ENCODE measurements around the gene SMARCC2. TPM values are rescaled to one million over a fixed set of nuclear protein-coding genes. Genes with fewer than 3 reads are reported as not detected.
A peak's percentile ranks its signal among the peaks of the same experiment; 100 is the strongest.

SMARCC2 gene
- total and polyA plus RNA-seq, 2 of the 13 experiments (the other 11 are each of a cell fraction or from before 2014, with no cell fraction given), result 21.3 to 24.1 TPM

DNA sequence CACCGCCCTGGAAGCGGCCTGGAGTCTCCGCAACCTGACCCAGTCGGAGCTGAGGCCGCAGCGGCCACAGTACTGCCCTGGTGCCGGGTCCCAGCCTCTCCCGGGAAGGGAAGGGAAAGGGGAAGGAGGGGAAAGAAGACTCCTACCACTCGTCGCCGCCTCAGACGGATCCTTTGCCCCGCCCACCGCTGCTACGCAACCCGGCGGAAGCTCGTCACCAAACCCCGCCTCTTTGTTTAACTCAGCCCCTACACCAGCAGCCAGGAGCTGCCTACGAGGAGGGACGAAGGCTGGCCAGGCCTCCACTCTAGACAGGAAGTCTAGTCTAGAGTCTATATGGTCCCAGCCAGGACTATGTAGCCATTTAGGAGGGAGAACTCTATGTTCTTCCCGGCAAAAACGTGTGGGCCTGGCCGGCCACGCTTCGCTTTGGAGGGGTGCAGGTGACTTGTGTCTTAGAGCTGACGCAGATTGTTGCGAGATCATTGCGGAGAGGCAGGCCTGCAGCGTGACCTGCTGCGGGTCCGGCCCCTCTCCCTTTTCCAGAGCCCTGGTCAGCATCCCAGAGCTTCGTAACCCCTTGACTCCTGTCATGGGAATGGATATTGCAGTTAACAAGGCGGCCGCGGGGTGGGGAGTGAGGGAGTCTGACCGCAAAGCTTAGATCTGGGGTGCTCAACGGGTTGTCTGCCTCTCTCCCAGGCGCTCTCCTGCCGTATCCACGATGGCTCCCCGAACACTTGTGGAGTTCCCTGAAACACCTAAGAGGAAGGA, 32.7 kb upstream of the SMARCC2 start, which contains the start of gene RNF41 (continued):
- no peak for TF ChIP-seq SRSF9 (IDR thresholded peaks at IDR 0.05; ENCODE audit: borderline replicate concordance, insufficient read depth, low read depth, low read length, poor library complexity, severe bottlenecking)
- TF ChIP-seq MED13 (CRISPR knock-in tag; IDR thresholded peaks at IDR 0.05), result peak; percentile 78; the same call in 1 of the 2 replicates
- TF ChIP-seq ELF1 (CRISPR knock-in tag; IDR thresholded peaks at IDR 0.05), result peak; percentile 82
- TF ChIP-seq MAZ (IDR thresholded peaks at IDR 0.05; ENCODE audit: borderline replicate concordance, low read depth, low read length), result 0 out of 2 replicates have a peak, but pooled peaks have one; percentile 5
- no peak for TF ChIP-seq MAZ (CRISPR knock-in tag; IDR thresholded peaks at IDR 0.05; ENCODE audit: low read depth)
- TF ChIP-seq HDAC6 (IDR thresholded peaks at IDR 0.05; ENCODE audit: low read depth, low read length), result no peak
- peak; percentile 53 for TF ChIP-seq CEBPG (CRISPR knock-in tag; IDR thresholded peaks at IDR 0.05)
- no peak for TF ChIP-seq STAT5B (CRISPR knock-in tag; IDR thresholded peaks at IDR 0.05)
- no peak for TF ChIP-seq JUN (CRISPR knock-in tag; IDR thresholded peaks at IDR 0.05)
- peak; percentile 82 for TF ChIP-seq YEATS2 (CRISPR knock-in tag; IDR thresholded peaks at IDR 0.05; ENCODE audit: borderline replicate concordance)
- TF ChIP-seq KDM2A (CRISPR knock-in tag; IDR thresholded peaks at IDR 0.05; ENCODE audit: borderline replicate concordance, low read depth), result peak; percentile 61; the same call in 1 of the 2 replicates
- TF ChIP-seq HMG20A (CRISPR knock-in tag; IDR thresholded peaks at IDR 0.05; ENCODE audit: borderline replicate concordance), result peak; percentile 33; the same call in 1 of the 2 replicates
- TF ChIP-seq DZIP1 (CRISPR knock-in tag; IDR thresholded peaks at IDR 0.05), result no peak
- peak; percentile 57; the same call in 1 of the 2 replicates for TF ChIP-seq WIZ (CRISPR knock-in tag; IDR thresholded peaks at IDR 0.05)
- no peak for TF ChIP-seq MTF1 (CRISPR knock-in tag; IDR thresholded peaks at IDR 0.05)
- TF ChIP-seq ZNF790 (CRISPR knock-in tag; IDR thresholded peaks at IDR 0.05; ENCODE audit: borderline replicate concordance), result peak; percentile 84; the same call in 1 of the 2 replicates
- no peak for TF ChIP-seq AKAP8 (CRISPR knock-in tag; IDR thresholded peaks at IDR 0.05)
- TF ChIP-seq PAXIP1 (CRISPR knock-in tag; conservative IDR thresholded peaks at IDR 0.05), result peak; percentile 45
- TF ChIP-seq, protein P1, sequence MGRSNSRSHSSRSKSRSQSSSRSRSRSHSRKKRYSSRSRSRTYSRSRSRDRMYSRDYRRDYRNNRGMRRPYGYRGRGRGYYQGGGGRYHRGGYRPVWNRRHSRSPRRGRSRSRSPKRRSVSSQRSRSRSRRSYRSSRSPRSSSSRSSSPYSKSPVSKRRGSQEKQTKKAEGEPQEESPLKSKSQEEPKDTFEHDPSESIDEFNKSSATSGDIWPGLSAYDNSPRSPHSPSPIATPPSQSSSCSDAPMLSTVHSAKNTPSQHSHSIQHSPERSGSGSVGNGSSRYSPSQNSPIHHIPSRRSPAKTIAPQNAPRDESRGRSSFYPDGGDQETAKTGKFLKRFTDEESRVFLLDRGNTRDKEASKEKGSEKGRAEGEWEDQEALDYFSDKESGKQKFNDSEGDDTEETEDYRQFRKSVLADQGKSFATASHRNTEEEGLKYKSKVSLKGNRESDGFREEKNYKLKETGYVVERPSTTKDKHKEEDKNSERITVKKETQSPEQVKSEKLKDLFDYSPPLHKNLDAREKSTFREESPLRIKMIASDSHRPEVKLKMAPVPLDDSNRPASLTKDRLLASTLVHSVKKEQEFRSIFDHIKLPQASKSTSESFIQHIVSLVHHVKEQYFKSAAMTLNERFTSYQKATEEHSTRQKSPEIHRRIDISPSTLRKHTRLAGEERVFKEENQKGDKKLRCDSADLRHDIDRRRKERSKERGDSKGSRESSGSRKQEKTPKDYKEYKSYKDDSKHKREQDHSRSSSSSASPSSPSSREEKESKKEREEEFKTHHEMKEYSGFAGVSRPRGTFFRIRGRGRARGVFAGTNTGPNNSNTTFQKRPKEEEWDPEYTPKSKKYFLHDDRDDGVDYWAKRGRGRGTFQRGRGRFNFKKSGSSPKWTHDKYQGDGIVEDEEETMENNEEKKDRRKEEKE (IDR thresholded peaks at IDR 0.05), result no peak
- TF ChIP-seq, protein P2, sequence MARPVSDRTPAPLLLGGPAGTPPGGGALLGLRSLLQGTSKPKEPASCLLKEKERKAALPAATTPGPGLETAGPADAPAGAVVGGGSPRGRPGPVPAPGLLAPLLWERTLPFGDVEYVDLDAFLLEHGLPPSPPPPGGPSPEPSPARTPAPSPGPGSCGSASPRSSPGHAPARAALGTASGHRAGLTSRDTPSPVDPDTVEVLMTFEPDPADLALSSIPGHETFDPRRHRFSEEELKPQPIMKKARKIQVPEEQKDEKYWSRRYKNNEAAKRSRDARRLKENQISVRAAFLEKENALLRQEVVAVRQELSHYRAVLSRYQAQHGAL (CRISPR knock-in tag; IDR thresholded peaks at IDR 0.05; ENCODE audit: not compliant biosample characterization), result no peak
